ENCODE results near the gene NXPH1.

DNA sequence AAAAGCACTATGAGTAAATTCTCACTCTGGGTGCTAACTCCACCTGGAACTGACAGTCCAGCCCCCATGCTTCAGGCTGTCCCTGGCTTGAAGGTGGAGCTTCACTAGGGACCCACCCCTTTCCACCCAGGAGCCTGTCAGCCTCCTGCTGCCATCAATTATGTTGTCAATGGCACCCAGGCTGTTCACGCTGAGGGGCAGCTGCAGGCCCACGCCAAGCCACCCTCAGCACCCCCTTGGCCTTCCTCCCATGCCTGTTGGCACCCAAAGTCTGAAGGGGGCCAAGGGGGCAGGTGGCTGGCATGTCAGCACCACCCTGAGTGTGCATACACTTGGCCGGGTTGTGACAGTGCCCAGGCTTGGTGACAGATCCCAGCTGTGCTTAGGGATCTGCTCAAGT lies 149.3 kb downstream of the NXPH1 start:
- TF ChIP-seq, protein P1, sequence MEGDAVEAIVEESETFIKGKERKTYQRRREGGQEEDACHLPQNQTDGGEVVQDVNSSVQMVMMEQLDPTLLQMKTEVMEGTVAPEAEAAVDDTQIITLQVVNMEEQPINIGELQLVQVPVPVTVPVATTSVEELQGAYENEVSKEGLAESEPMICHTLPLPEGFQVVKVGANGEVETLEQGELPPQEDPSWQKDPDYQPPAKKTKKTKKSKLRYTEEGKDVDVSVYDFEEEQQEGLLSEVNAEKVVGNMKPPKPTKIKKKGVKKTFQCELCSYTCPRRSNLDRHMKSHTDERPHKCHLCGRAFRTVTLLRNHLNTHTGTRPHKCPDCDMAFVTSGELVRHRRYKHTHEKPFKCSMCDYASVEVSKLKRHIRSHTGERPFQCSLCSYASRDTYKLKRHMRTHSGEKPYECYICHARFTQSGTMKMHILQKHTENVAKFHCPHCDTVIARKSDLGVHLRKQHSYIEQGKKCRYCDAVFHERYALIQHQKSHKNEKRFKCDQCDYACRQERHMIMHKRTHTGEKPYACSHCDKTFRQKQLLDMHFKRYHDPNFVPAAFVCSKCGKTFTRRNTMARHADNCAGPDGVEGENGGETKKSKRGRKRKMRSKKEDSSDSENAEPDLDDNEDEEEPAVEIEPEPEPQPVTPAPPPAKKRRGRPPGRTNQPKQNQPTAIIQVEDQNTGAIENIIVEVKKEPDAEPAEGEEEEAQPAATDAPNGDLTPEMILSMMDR (IDR thresholded peaks at IDR 0.05), result no peak
- no peak for TF ChIP-seq POLR2A (IDR thresholded peaks at IDR 0.05)
